Activated CD4-positive, alpha-beta T cell treated with anti-CD3 and anti-CD28 coated beads, Interleukin-2, amount 50 U/mL, for 24 hours (primary cell): ENCODE results near the gene BTBD9.
"Not testable (repeated sequence)": the region's sequence is repeated elsewhere in the genome, so short reads cannot be mapped to it uniquely, and the experiment has no call there.

Experiments used
- DNase-seq, 2 donors: peaks; one replicate each; pipeline ENCODE4 v3.0.0-alpha.2; 2020; ENCODE audit warnings: low read depth in 1 of 2, low spot score in 1 of 2

BTBD9 gene

GRCh38 chr6:38650207-38650752 is 10.6 kb upstream of the BTBD9 start:
- no peak for DNase-seq

DNA sequence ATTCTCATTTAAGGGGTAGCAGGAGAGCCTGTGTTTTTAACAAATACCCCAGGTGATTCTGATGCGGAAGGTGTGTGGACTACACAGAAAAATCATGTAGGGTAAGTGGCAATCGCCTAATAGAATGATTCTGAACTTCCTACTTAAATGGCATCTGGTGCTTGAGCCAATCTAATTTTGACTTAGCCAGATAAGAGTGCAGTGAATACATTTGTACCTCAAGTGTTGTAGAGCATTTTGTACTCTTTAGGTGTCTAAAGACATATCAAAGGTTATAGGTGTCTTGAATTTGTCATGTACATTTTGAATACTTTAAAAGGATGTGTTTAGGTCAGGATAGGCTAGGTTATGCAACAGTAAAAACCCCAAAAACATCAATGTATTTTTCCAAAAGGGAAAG is 10.0 kb upstream of the BTBD9 start:
- no peak for DNase-seq

DNA sequence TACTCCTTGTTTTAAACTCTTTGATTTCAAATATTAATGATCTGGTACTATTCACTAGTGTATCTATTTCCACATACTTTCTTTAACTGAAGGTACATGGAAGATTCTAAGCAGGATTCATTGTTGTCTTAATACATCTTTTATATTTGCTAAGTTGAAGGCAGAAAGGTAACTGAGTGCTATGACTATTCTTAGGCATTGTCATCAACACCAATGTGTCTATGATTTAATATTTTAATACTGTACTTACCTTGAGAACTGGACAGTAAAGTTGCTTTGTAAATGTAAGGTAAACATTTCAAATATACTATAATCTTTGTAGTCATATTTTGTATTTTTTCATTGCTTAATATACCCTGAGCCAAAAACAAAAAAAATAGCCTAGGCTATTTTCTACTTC is 8.9 kb upstream of the BTBD9 start:
- no peak for DNase-seq

DNA sequence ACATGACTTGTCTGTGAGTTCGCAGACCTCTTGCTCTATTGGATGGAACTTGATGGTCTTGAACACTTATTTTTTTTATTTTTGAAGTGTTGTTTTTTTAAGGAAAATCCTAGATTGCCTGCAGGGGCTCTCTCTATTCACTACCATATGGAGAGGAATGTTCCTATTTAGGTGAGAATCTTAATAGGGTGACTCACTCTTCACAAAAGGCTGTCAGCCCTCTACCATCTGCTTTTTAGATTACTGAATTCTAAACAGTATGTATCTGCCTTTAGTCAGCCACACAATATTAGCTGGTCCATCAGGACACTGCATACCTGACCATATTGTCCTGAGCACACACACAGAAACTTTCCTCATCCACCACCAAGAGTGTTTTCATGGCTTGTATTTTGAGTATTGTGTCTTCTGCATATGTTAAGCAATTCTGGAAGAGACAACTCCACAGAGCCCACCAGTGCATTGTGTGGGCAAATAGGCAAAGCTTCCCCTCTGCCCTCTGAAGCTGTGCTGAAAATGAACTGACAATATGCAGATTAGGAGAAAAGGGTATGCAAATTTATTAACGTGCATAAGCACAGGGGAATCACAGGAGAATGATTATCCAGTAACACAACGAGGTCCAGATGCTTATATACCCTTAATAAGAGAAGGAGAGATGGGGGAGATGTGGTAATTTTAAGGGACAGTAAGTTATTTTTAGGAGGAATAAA is 6.6 kb upstream of the BTBD9 start:
- no peak for DNase-seq

- DNase-seq, result no peak
Observed at GRCh38 chr6:38644951-38645350, 5.2 kb upstream of the BTBD9 start.

GRCh38 chr6:38640216-38640909 is 634 bp upstream of the BTBD9 start:
- DNase-seq, result no peak

- peak; percentile 37 to 49 for DNase-seq
Observed at GRCh38 chr6:38638941-38639497, 710 bp downstream of the BTBD9 start.

DNA sequence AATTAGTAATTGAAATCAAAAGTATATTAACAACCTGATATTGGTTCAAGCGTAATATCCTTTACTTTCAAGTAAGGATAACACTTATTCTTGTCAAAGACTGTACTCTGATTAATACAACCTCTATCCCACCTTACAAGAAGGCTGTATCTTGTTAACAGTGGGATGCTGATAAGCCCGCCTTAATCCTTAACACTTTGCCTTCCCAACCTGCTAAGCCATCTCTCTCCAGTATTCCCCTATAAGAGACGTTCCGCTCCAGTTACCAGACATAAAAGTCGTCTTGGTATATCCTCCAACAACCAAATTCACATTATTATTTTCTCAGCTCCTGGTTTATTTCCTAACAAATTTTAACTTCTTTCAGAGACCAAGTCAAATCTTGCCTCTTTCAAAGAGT is 2.0 kb downstream of the BTBD9 start:
- no peak for DNase-seq

DNA sequence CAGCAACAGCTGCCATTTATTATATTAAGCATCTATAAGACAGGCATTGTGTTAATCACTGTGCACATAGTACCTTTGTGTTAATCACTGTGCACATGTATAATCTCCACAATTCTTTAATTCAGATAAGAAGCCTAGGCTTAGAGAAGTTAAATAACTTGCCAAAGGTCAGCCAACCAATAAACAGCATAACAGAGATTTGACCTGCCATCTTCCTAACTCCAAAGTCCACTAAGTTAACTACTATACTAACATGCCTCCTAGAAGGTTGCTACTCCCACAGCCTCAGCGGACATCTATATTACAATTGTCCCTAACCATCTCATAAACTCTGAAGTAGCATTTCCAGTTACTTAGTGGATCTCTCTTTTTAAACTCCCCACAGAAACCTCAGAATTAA is 3.7 kb downstream of the BTBD9 start:
- DNase-seq, result no peak

- DNase-seq, result no peak
Observed at GRCh38 chr6:38634518-38634917, 5.2 kb downstream of the BTBD9 start.

- no peak for DNase-seq
Observed at GRCh38 chr6:38632490-38632889, 7.2 kb downstream of the BTBD9 start.

GRCh38 chr6:38631186-38631783 is 8.4 kb downstream of the BTBD9 start:
- DNase-seq, result no peak

DNA sequence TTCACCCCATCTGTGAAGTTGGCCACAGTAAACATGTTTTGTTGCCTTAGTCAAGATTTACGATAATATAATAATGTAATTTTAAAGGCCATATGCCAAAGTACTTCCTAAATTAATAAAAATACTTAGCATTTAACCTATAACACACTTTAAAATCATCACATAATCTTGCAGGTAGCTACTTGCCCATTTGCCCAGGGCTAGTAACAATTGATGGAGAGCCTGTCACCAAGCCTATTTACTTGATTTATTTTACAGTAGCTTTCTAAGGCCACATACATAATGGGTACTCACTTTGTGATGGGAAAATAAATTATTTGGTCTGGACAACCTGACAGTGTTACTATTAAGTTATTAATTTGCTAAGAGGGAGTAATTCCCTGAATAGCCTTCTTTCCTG is 14.5 kb downstream of the BTBD9 start:
- no peak for DNase-seq

DNA sequence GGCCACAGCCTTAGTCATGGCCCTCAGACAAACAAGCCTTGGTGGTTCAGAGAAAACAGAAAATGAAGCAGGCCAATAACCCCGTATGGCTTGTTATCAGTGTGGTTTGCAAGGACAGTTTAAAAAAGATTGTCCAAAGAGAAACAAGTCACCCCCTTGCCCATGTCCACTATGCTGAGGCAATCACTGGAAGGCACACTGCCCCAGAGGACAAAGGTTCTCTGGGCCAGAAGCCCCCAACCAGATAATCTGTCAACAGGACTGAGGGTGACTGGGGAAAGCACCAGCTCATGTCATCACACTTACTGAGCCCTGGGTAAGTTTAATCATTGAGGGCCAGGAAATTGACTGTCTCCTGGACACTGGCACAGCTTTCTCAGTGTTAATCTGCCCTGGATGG is 20.4 kb downstream of the BTBD9 start:
- DNase-seq, result not testable (repeated sequence)

GRCh38 chr6:38618301-38618700 is 21.4 kb downstream of the BTBD9 start:
- DNase-seq, result not testable (repeated sequence)

DNA sequence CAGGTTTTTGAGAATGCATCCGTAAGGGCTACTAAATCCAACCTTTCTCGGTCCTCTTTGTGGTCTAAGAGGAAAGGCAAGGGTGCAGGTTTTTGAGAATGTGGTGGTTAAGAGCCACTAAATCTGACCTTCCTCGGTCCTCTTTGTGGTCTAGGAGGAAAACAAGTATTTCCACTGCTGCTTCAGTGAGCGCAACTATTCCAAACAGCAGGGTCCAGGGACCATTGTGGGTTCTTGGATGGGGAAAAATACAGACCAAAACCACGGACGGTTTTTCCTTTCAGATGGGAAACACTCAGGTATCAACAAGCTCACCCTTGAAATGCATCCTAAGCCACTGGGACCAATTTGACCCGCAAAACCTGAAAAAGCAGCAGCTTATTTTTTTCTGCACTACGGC is 21.9 kb downstream of the BTBD9 start:
- DNase-seq, result no peak

- no peak for DNase-seq
Observed at GRCh38 chr6:38612143-38612965, 27.4 kb downstream of the BTBD9 start.

GRCh38 chr6:38610050-38610625 is 29.6 kb downstream of the BTBD9 start:
- no peak for DNase-seq

DNA sequence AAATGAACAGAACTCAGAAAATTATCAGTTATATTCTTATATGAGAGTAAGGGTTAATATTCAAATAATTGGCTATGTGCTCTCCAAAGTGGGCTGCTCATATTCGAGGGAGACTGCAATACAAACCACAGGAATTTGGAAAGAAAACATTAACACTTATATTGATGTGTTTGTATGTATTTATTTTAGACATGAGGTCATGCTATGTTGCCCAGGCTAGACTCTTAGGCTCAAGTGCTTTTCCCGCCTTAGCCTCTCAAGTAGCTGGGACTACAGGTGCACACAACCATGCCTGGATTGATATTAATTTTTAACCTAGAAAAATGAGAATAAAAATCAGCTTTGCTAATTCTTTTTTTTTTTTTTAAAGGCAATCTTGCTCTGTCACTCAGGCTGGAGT is 35.0 kb downstream of the BTBD9 start:
- no peak for DNase-seq

GRCh38 chr6:38603966-38604365 is 35.8 kb downstream of the BTBD9 start:
- no peak for DNase-seq

DNA sequence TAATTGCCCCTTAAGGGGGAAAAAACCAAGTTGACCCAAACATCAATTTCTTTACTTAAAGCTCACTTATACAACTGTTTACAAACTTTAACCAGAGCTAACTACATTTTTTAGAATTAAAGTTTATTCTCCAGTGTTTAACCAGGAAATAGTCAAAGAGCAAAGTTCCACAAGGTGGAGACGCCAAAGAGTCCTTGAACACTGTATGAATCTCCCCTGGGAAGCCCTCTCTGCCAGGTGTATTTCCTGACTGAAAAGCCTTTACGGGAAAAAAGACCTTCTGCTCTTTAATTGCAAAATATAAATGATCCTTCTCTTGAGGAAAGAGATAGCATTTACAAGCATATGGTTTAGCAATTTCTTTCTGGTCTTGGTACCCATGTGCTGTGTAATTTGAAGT is 36.2 kb downstream of the BTBD9 start:
- DNase-seq, result no peak
